ENCODE measurements around the gene CLBA1.

CLBA1 gene

GRCh38 chr14:104977008-104977680, 8.4 kb upstream of the CLBA1 start:
- Histone ChIP-seq H2AFZ (ENCODE audit: low read depth, low read length) (no peak overlapping the region), H3K9ac (ENCODE audit: low read length) (no peak overlapping the region), H3K9me3 (ENCODE audit: insufficient read depth, low read length) (no peaks in the 10 kb centered on the region), H3K4me1 (ENCODE audit: low read length) (peaks cover 2% of the 10 kb centered on the region; the same call in 1 of the 2 replicates), H3K27me3 (ENCODE audit: low read depth, low read length) (no peaks in the 10 kb centered on the region), H3K4me3 (ENCODE audit: low read length) (no peak overlapping the region), H3K36me3 (replicated peaks; ENCODE audit: low read depth, low read length) (no peaks in the 10 kb centered on the region), H3K4me2 (ENCODE audit: low read length) (no peak overlapping the region), H4K20me1 (ENCODE audit: insufficient read depth, low read length) (no peaks in the 10 kb centered on the region), H3K79me2 (ENCODE audit: low read length) (no peaks in the 10 kb centered on the region), H3K27ac (ENCODE audit: low read length) (no peak overlapping the region)
- TF ChIP-seq, protein P1, sequence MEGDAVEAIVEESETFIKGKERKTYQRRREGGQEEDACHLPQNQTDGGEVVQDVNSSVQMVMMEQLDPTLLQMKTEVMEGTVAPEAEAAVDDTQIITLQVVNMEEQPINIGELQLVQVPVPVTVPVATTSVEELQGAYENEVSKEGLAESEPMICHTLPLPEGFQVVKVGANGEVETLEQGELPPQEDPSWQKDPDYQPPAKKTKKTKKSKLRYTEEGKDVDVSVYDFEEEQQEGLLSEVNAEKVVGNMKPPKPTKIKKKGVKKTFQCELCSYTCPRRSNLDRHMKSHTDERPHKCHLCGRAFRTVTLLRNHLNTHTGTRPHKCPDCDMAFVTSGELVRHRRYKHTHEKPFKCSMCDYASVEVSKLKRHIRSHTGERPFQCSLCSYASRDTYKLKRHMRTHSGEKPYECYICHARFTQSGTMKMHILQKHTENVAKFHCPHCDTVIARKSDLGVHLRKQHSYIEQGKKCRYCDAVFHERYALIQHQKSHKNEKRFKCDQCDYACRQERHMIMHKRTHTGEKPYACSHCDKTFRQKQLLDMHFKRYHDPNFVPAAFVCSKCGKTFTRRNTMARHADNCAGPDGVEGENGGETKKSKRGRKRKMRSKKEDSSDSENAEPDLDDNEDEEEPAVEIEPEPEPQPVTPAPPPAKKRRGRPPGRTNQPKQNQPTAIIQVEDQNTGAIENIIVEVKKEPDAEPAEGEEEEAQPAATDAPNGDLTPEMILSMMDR (IDR thresholded peaks at IDR 0.05; ENCODE audit: low read depth, low read length) = no peak
- TF ChIP-seq EZH2phosphoT487 (IDR thresholded peaks at IDR 0.05; ENCODE audit: low read depth) = no peak

- Histone ChIP-seq H3K9ac (ENCODE audit: low read length) (no peak within 1 kb of the TSS), H2AFZ (ENCODE audit: low read depth, low read length) (no peak within 1 kb of the TSS), H3K4me1 (ENCODE audit: low read length) (peaks cover 8% of the 10 kb centered on the region; the same call in 1 of the 2 replicates), H3K27ac (ENCODE audit: low read length) (no peak within 1 kb of the TSS), H4K20me1 (ENCODE audit: insufficient read depth, low read length) (no peaks in the 10 kb centered on the region), H3K79me2 (ENCODE audit: low read length) (no peaks in the 10 kb centered on the region), H3K36me3 (replicated peaks; ENCODE audit: low read depth, low read length) (no peaks in the 10 kb centered on the region), H3K27me3 (ENCODE audit: low read depth, low read length) (no peaks in the 10 kb centered on the region), H3K4me3 (ENCODE audit: low read length) (no peak within 1 kb of the TSS), H3K9me3 (ENCODE audit: insufficient read depth, low read length) (no peaks in the 10 kb centered on the region), H3K4me2 (ENCODE audit: low read length) (no peak within 1 kb of the TSS)
- TF ChIP-seq, protein P1 (IDR thresholded peaks at IDR 0.05; ENCODE audit: low read depth, low read length) = no peak
- no peak for TF ChIP-seq EZH2phosphoT487 (IDR thresholded peaks at IDR 0.05; ENCODE audit: low read depth)
These were observed 7.6 kb upstream of the CLBA1 start, which contains the start of gene AHNAK2 for GRCh38 chr14:104977681-104978653. Gene AHNAK2, minus strand, starts transcription at chr14:104978374. Its CDS starts 137 bp downstream, at chr14:104978237.

- Histone ChIP-seq H3K27me3 (ENCODE audit: low read depth, low read length) (no peaks in the 10 kb centered on the region), H3K36me3 (replicated peaks; ENCODE audit: low read depth, low read length) (no peaks in the 10 kb centered on the region), H3K9me3 (ENCODE audit: insufficient read depth, low read length) (no peaks in the 10 kb centered on the region), H3K4me2 (ENCODE audit: low read length) (no peak overlapping the region), H3K27ac (ENCODE audit: low read length) (no peak overlapping the region), H3K79me2 (ENCODE audit: low read length) (no peaks in the 10 kb centered on the region), H3K4me1 (ENCODE audit: low read length) (peaks cover 8% of the 10 kb centered on the region; the same call in 1 of the 2 replicates), H3K4me3 (ENCODE audit: low read length) (no peak overlapping the region), H2AFZ (ENCODE audit: low read depth, low read length) (no peak overlapping the region), H4K20me1 (ENCODE audit: insufficient read depth, low read length) (no peaks in the 10 kb centered on the region), H3K9ac (ENCODE audit: low read length) (no peak overlapping the region)
- no peak for TF ChIP-seq EZH2phosphoT487 (IDR thresholded peaks at IDR 0.05; ENCODE audit: low read depth)
These were observed 6.6 kb upstream of the CLBA1 start for GRCh38 chr14:104978746-104979691.
